Immature natural killer cell (primary cell): ENCODE data around the gene INO80. TPM values are rescaled to one million over a fixed set of nuclear protein-coding genes. Genes with fewer than 3 reads are reported as not detected.

Experiments
- DNase-seq, 3 donors: peaks; one replicate each; pipeline ENCODE4 v3.0.0; 2022; ENCODE audit warnings: mixed read lengths in 1 of 3
- H3K27ac Mint-ChIP-seq, 6 donors: one replicate each; pipeline ENCODE4 v1.8.0; 2020; ENCODE audit warnings: mixed read lengths in 6 of 6, mild to moderate bottlenecking in 5 of 6, inconsistent platforms in 4 of 6, moderate library complexity in 3 of 6
- H3K27me3 Mint-ChIP-seq, 3 donors: one replicate each; pipeline ENCODE4 v1.8.0; 2020 to 2021; ENCODE audit warnings: low read depth in 3 of 3, mild to moderate bottlenecking in 3 of 3, mixed read lengths in 3 of 3, moderate library complexity in 3 of 3, inconsistent platforms in 1 of 3
- H3K36me3 Mint-ChIP-seq, 3 donors: one replicate each; pipeline ENCODE4 v1.8.0; 2020; ENCODE audit warnings: mixed read lengths in 3 of 3, inconsistent platforms in 2 of 3, mild to moderate bottlenecking in 2 of 3
- H3K4me1 Mint-ChIP-seq, 2 donors: one replicate each; pipeline ENCODE4 v1.8.0; 2020; ENCODE audit warnings: inconsistent platforms in 2 of 2, mild to moderate bottlenecking in 2 of 2, mixed read lengths in 2 of 2, moderate library complexity in 1 of 2
- H3K4me3 Mint-ChIP-seq, 5 donors: one replicate each; pipeline ENCODE4 v1.8.0; 2020; ENCODE audit warnings: mild to moderate bottlenecking in 5 of 5, mixed read lengths in 5 of 5, inconsistent platforms in 3 of 5, moderate library complexity in 3 of 5
- H3K9me3 Mint-ChIP-seq, 6 donors: one replicate each; pipeline ENCODE4 v1.8.0; 2020; ENCODE audit warnings: mild to moderate bottlenecking in 6 of 6, mixed read lengths in 6 of 6, inconsistent platforms in 4 of 6, moderate library complexity in 3 of 6
- polyA plus RNA-seq, 3 donors: library from polyadenylated mRNA; unstranded; fragments of 300-500 nt; fragmentation: Illumina TruSeq; gene quantifications; one replicate each; pipeline ENCODE4 v1.2.3, GENCODE V29; 2021

INO80 gene
- polyA plus RNA-seq, 3 donors from 2014 or later = 0.50 to 5.4 (median 2.4) TPM

DNA sequence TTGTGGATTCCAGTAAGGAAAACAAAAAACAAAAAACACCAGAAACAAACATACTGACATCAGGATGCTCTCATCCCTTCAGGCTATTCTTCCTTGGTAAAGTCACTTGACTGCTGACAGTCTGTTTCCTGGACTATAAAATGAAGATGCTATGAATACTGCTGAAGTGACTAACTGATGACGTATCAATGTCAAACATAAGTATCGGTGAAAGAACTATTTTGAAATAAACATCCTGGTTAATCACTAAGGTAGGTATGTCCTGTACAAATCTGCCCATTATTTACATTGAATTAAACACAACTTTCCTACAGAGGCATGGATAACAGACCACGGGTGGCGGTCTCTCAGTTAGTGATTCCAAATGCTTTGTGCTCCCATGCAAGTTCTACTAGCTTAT is 116.9 kb downstream of the INO80 start:
- H3K27ac Mint-ChIP-seq = no peak overlapping the region
- H3K36me3 Mint-ChIP-seq = peaks cover 16 to 34% (median 20%) of the 10 kb centered on the region in 3 donors
- H3K4me1 Mint-ChIP-seq = peaks cover 0 to 7% of the 10 kb centered on the region in 2 donors
- DNase-seq = no peak
- no peaks in the 10 kb centered on the region for H3K27me3 Mint-ChIP-seq
- H3K4me3 Mint-ChIP-seq = no peak overlapping the region
- H3K9me3 Mint-ChIP-seq = no peaks in the 10 kb centered on the region

DNA sequence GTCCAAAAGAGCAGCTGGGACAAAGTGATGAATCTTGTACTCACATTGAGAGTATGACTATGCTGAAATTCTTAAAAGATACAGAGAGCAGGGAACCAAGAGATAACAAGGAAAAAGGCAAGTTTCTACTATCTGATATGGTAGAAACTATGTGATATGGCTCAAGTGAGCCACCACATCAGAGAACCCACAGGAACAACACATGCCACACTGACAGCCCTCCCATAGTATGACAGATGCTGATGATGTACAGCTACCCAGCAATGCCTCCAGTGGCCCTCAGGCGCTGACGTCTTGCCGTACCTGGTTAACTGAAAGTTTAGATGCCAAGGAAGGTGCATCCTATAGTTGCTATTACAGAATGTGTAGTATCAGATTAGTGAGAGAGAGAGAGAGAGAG is 120.4 kb downstream of the INO80 start:
- peaks cover 0 to 7% of the 10 kb centered on the region in 2 donors for H3K4me1 Mint-ChIP-seq
- H3K36me3 Mint-ChIP-seq = peaks cover 18 to 40% (median 27%) of the 10 kb centered on the region in 3 donors
- H3K9me3 Mint-ChIP-seq = no peaks in the 10 kb centered on the region
- no peak overlapping the region for H3K27ac Mint-ChIP-seq
- no peak overlapping the region for H3K4me3 Mint-ChIP-seq
- peak in 1 of 3 donors; percentile 2 for DNase-seq
- no peaks in the 10 kb centered on the region for H3K27me3 Mint-ChIP-seq

DNA sequence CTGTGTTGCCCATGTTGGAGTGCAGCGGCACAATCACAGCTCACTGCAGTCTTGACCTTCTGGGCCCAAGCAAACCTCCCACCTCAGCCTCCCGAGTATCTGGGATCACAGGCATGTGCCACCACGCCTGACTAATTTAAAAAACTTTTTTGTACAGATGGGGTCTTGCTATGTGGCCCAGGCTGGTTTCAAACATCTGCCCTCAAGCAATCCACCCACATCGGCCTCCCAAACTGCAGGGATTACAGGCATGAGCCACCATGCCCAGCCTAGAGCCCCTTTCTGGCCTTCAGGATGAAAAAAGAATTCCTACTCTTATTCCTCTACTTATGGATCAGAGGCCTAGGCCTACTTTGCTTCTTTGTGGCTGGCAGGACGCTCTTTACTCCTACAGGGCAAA is 123.3 kb downstream of the INO80 start:
- no peak overlapping the region for H3K4me3 Mint-ChIP-seq
- H3K27ac Mint-ChIP-seq = peak overlapping the region in 2 of 6 donors; percentile 30 to 49
- H3K36me3 Mint-ChIP-seq = peaks cover 23 to 43% (median 27%) of the 10 kb centered on the region in 3 donors
- DNase-seq = no peak
- no peaks in the 10 kb centered on the region for H3K27me3 Mint-ChIP-seq
- H3K4me1 Mint-ChIP-seq = peaks cover 0 to 7% of the 10 kb centered on the region in 2 donors
- H3K9me3 Mint-ChIP-seq = no peaks in the 10 kb centered on the region

DNA sequence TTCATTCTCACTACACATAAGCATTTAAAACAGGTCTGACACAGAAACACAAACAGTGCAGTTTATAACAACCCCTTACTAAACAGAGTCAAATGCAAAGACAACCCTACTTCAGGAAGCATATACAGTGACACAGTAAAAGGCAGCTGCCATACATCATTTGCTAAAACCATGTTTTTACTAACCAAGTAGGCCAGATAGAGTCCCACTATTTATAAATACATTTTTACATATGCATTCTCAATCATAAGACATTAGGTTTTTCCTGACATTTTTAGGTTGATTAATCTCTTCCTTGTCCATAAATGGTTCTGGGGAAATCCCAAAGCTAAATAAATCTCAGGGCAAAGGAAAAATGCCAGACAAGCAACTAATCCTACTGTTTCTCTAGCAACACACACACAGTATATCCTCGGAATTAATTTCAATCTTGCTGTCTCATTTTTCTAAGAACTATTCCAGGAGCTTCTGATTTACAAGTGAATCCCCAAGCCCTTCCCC is 123.8 kb downstream of the INO80 start:
- peaks cover 24 to 43% (median 26%) of the 10 kb centered on the region in 3 donors for H3K36me3 Mint-ChIP-seq
- DNase-seq = no peak
- H3K4me1 Mint-ChIP-seq = peaks cover 0 to 7% of the 10 kb centered on the region in 2 donors
- H3K4me3 Mint-ChIP-seq = no peak overlapping the region
- H3K9me3 Mint-ChIP-seq = no peaks in the 10 kb centered on the region
- H3K27me3 Mint-ChIP-seq = no peaks in the 10 kb centered on the region
- H3K27ac Mint-ChIP-seq = peak overlapping the region in 1 of 6 donors; percentile 30

DNA sequence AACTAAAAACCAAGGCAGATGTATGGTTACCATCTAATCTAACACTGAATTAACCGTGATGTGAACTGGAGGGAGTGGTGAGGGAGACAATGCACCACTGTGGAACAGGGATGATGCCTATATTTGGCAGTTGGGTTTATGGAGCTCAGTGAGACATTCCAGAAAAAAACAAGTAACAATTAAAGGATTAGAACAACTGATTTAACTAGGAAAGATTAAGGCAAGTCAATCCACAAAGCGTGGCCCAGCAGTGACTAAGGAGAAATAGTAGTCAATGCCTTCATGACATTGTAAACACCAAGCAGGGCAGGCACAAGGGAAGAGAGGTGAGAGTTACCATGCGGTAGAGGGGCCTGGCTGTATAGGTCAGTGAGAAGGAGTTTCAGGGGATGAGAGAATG is 124.7 kb downstream of the INO80 start:
- Mint-ChIP-seq H3K27ac (peak overlapping the region in 2 of 6 donors; percentile 26 to 30), H3K9me3 (no peaks in the 10 kb centered on the region), H3K27me3 (no peaks in the 10 kb centered on the region), H3K4me3 (no peak overlapping the region), H3K36me3 (peaks cover 30 to 41% (median 30%) of the 10 kb centered on the region in 3 donors), H3K4me1 (peaks cover 0 to 7% of the 10 kb centered on the region in 2 donors)
- no peak for DNase-seq

DNA sequence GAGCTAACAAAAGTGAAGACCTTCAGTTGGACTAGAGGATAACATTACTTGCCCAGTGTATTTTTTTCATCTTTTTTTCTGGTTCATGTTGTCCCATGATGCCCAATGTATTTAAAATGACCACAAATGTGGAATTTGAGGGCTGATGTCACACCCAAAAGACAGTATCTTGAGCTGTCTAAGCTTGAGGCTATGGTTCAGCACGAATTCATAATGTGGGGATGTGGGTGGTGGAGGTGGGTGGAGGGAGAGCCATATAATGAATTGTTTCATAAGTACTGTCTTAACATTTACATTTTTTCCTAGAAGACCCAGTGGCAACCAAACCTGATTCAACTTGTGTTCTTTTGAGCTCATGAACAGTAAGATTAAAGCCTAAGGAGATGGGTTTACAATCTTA is 125.3 kb downstream of the INO80 start:
- Mint-ChIP-seq H3K27me3 (no peaks in the 10 kb centered on the region), H3K4me1 (peaks cover 0 to 7% of the 10 kb centered on the region in 2 donors), H3K4me3 (no peak overlapping the region), H3K9me3 (no peaks in the 10 kb centered on the region), H3K27ac (peak overlapping the region in 1 of 6 donors; percentile 32), H3K36me3 (peaks cover 27 to 42% (median 27%) of the 10 kb centered on the region in 3 donors)
- no peak for DNase-seq

DNA sequence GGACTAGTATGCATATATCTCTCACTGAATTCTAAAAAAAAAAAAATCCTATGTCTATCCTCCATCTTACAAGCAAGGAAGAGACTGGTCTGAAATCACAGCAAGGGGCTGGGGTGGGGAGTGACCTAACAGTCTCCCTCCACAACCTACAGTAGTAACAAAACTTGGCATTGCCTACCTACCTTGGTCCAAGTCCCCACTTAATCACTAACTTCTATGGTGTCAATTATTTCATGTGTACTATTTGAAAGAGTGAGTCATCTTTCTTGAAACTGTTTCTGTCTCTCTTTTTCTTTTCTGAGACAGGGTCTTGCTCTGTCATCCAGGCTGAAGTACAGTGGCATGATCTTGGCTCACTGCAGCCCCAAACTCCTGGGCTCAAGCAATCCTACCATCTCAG is 126.0 kb downstream of the INO80 start:
- H3K4me1 Mint-ChIP-seq = no peaks in the 10 kb centered on the region
- no peak overlapping the region for H3K4me3 Mint-ChIP-seq
- H3K27ac Mint-ChIP-seq = peak overlapping the region in 1 of 6 donors; percentile 32
- no peak for DNase-seq
- H3K27me3 Mint-ChIP-seq = no peaks in the 10 kb centered on the region
- H3K36me3 Mint-ChIP-seq = peaks cover 23 to 41% (median 24%) of the 10 kb centered on the region in 3 donors
- no peaks in the 10 kb centered on the region for H3K9me3 Mint-ChIP-seq

DNA sequence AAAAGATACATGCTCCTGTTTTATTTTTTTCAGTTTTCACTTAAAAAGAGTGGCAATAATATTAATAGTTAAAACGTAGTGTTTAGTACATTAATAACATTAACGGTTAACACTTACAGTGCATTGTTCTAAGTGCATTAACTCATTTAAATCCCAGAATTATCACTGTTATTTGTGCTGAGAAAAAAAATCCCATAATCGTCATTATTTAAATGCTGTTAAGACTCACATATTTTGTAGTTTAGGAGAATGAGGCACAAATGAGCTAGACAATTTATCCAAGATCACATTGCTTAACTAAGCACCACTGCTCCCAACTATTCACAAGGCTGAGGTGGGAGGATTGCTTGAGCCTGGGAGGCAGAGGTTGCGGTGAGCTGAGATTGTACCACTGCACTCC is 127.9 kb downstream of the INO80 start:
- peaks cover 25 to 51% (median 27%) of the 10 kb centered on the region in 3 donors for H3K36me3 Mint-ChIP-seq

DNA sequence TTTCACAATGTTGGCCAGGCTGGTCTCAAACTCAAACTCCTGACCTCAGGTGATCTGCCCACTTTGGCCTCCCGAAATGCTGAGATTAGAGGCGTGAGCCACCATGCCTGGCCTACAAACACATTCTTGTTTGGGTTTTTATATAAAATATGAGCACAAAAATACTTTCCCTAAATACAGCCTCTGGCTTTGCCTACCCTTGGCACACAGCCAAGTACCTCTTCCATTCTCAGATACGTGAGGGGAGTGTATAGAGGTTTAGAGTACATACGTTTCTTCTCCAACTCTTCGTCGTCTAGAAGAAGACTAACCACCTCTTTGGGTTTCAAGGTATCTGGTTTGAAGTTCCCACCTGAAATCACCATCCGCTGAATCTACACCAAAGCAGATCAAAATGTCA is 129.3 kb downstream of the INO80 start:
- H3K4me3 Mint-ChIP-seq = no peak overlapping the region
- H3K36me3 Mint-ChIP-seq = peaks cover 32 to 61% (median 33%) of the 10 kb centered on the region in 3 donors
- DNase-seq = no peak
- H3K4me1 Mint-ChIP-seq = no peaks in the 10 kb centered on the region
- H3K27ac Mint-ChIP-seq = peak overlapping the region in 2 of 6 donors; percentile 49 to 60
- no peaks in the 10 kb centered on the region for H3K9me3 Mint-ChIP-seq
- H3K27me3 Mint-ChIP-seq = peaks cover 0 to 1% (median 0%) of the 10 kb centered on the region in 3 donors

More for the DNA sequence above, 127.9 kb downstream of the INO80 start:
- no peak overlapping the region for H3K27ac Mint-ChIP-seq
- H3K27me3 Mint-ChIP-seq = no peaks in the 10 kb centered on the region
- no peaks in the 10 kb centered on the region for H3K9me3 Mint-ChIP-seq
- no peaks in the 10 kb centered on the region for H3K4me1 Mint-ChIP-seq
- DNase-seq = no peak
- H3K4me3 Mint-ChIP-seq = no peak overlapping the region

DNA sequence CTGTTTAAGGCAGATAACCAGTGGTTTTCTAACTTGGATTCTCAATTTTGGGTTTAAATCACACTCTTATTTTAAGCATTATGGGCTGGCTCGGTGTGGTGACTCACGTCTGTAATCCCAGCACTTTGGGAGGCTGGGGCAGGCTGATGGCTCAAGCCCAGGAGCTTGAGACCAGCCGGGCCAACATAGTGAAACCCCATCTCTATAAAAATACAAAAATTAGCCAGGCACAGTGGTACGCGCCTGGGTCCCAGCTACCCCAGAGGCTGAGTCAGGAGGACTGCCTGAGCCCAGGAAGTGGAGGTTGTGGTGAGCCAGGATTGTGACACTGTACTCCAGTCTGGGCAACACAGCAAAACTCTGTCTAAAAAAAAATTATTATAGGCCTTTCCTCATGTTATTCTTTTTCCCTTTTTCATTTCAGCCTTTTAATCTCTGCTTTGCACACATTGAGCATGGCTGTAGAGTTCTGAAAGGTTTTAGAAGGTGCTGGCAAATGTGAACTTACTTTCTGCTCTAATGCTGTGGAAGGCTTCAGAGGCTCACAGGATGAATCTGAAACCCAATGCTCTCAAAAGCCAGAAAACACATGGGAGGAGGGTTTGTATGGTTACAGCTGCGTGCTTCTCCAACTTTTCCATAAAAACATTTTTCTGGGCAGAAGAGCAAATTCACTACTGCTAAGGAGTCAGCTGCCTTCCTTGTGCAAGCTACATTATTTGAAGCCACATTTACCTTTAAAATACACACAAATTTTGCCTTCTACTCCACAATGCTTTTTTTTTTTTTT is 130.3 kb downstream of the INO80 start:
- Mint-ChIP-seq H3K4me1 (no peaks in the 10 kb centered on the region), H3K4me3 (no peak overlapping the region), H3K9me3 (no peaks in the 10 kb centered on the region), H3K36me3 (peaks cover 35 to 65% (median 38%) of the 10 kb centered on the region in 3 donors), H3K27me3 (peaks cover 0 to 3% (median 2%) of the 10 kb centered on the region in 3 donors), H3K27ac (peak overlapping the region in 1 of 6 donors; percentile 28)
- no peak for DNase-seq

DNA sequence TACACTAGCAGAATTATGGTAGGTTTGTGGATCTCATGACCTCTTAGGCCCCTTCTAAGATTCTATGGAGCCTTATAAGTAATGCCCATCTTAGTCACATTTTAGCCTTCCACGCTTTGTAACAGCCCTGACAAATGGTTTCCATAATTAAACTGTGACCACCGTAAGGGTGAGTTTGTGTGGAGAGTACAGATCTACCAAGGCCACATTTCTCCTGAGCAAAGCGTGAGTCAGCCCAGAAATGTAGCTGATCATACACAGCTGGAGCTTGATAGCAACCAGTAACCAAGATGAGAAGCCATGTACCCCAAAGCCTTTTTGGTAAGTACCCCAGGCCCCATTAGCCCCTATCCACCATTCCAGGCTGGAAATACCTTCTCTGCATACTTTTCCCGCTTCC is 131.1 kb downstream of the INO80 start:
- H3K4me3 Mint-ChIP-seq = no peak overlapping the region
- no peak for DNase-seq
- H3K36me3 Mint-ChIP-seq = peaks cover 42 to 65% (median 43%) of the 10 kb centered on the region in 3 donors

DNA sequence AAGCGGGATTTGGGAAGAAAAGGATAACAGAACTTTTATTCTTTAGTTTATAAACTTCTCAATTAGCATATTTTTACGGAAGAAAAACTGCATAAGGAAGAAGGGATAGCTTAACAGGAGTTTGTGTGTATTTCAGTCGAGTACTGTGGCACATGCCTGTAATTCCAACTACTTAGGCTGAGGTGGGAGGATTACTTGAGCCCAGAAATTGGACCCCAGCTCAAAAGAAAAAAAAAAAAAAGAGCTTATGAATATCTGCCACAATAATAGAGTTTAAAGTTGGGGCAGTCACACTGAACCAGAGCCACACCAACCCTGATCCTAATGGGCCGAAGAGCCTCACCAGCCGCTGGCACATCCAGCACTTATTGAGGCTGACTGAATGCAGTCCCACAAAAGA is 131.7 kb downstream of the INO80 start:
- Mint-ChIP-seq H3K4me3 (no peak overlapping the region), H3K4me1 (no peaks in the 10 kb centered on the region), H3K27ac (peak overlapping the region in 1 of 6 donors; percentile 69), H3K27me3 (peaks cover 0 to 3% (median 2%) of the 10 kb centered on the region in 3 donors), H3K9me3 (peaks cover 0 to under 1% (median 0%) of the 10 kb centered on the region in 6 donors), H3K36me3 (peaks cover 39 to 67% (median 49%) of the 10 kb centered on the region in 3 donors)
- DNase-seq = no peak

More for the DNA sequence above, 131.1 kb downstream of the INO80 start:
- H3K27ac Mint-ChIP-seq = peak overlapping the region in 1 of 6 donors; percentile 28
- H3K9me3 Mint-ChIP-seq = no peaks in the 10 kb centered on the region
- H3K27me3 Mint-ChIP-seq = peaks cover 0 to 3% (median 2%) of the 10 kb centered on the region in 3 donors
- no peaks in the 10 kb centered on the region for H3K4me1 Mint-ChIP-seq

DNA sequence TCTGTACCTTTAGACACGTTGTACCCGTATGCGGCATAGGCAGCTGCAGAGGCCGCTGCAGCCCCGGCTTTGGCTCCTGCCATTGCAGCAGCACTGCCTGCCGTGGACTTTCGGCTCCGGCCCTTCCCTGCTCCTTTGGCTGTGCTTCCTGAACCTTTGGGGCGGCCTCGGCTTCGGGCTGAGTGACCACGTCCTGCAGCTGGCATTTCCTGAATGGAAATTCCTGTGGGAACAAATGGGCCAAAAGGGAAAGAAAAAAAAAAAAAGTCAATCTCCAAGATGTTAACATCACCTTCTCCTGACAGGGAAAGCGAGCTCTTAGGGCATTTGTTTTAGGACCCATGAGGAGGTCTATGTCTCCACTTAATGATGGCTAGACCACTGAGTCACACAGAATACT is 133.2 kb downstream of the INO80 start:
- H3K4me3 Mint-ChIP-seq = no peak overlapping the region

DNA sequence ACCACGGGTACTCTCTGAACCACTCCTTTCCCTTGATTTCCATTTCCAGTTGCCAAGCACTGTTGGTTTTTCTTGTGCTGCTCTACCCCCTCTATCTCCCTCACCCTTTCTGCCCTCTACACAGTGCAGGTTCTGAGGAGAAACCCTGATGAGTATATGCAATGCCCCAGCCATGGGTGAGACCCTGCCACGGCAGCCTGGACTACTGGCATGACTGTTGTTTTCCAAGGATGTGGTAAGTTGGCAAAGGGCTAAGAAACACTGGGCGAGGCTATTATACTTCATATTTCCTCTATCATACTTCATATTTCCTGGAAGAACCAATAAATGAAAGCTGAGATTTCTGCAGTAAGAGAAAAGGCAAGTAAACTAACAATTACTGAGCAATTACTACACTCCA is 134.9 kb downstream of the INO80 start:
- Mint-ChIP-seq H3K36me3 (peaks cover 35 to 77% (median 61%) of the 10 kb centered on the region in 3 donors), H3K4me3 (no peak overlapping the region)

More for the DNA sequence above, 133.2 kb downstream of the INO80 start:
- Mint-ChIP-seq H3K27ac (no peak overlapping the region), H3K9me3 (peaks cover 0 to 2% (median 0%) of the 10 kb centered on the region in 6 donors), H3K27me3 (peaks cover 0 to 3% (median 3%) of the 10 kb centered on the region in 3 donors), H3K4me1 (no peaks in the 10 kb centered on the region), H3K36me3 (peaks cover 41 to 75% (median 55%) of the 10 kb centered on the region in 3 donors)
- no peak for DNase-seq

More for the DNA sequence above, 134.9 kb downstream of the INO80 start:
- Mint-ChIP-seq H3K27ac (peak overlapping the region in 2 of 6 donors; percentile 2 to 10), H3K9me3 (peaks cover 0 to 2% (median 0%) of the 10 kb centered on the region in 6 donors), H3K27me3 (peaks cover 0 to 3% (median 3%) of the 10 kb centered on the region in 3 donors), H3K4me1 (no peaks in the 10 kb centered on the region)
- DNase-seq = no peak
